GM18499 (cell line): Measurements from ENCODE around the gene MRPS35.

Experiments
- ATAC-seq: cut with Tn5 transposase; IDR thresholded peaks from one replicate; pipeline ENCODE4 v1.9.1; 2021; ENCODE audit warnings: moderate number of reproducible peaks; ENCODE audit not compliant: insufficient read depth, unreplicated experiment

MRPS35 gene

DNA sequence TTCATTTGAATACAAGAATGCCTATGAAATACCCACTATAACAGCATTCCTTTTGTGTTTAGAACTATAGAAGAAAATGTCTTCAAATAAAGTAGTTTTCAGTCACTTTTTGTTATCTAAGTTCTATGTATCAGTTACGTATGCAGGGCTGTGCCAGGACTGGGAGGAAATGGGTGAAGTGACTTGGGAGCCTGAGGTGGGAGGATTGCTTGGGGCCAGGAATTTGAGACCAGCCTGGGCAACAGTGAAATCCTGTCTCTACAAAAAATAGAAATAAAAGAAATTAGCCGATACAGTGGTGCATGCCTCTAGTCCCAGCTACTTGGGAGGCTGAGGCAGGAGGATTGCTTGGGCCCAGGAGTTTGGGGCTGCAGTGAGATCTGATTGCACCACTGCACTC, 92.3 kb downstream of the MRPS35 start:
- no peak for ATAC-seq

DNA sequence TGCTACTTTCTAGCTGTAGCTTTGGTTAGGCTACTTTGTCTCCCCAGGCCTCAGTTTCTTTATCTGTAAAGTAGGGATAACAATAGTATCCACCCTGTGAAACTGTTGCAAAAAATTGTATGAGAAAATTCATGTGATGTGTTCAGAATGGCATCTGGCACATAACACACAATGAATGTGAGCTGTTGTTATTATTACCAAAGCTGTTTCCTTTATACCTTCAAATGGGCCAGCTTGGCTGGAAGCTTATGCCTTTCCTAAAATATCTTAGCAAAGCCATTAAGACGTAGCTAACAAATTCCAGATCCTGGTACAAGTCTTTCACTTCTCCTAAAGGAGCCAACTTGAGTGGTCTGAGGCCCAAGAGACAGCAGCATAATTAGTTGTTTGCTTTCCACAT, 94.6 kb downstream of the MRPS35 start:
- no peak for ATAC-seq
